DMS 273 treated with DMSO at 0.1 percent for 48 hours (cell line): ENCODE measurements around the gene TSPEAR.
"Not testable (repeated sequence)": the region's sequence is repeated elsewhere in the genome, so short reads cannot be mapped to it uniquely, and the experiment has no call there.

Source experiments
- DNase-seq: peaks from one replicate; lab custom pipeline; 2025; lab: John Stamatoyannopoulos, UW

TSPEAR gene

GRCh38 chr21:44603109-44603875, 108.1 kb downstream of the TSPEAR start:
- DNase-seq = no peak

- DNase-seq = no peak
Measured at GRCh38 chr21:44602463-44602850, 108.9 kb downstream of the TSPEAR start.

GRCh38 chr21:44601596-44602462, 109.5 kb downstream of the TSPEAR start:
- DNase-seq = no peak

- DNase-seq = peak; percentile 32
Measured at GRCh38 chr21:44601091-44601490, 110.3 kb downstream of the TSPEAR start.

- DNase-seq = not testable (repeated sequence)
Measured at GRCh38 chr21:44600118-44600978, 111.0 kb downstream of the TSPEAR start, which contains the start of gene KRTAP10-7. Gene KRTAP10-7 (plus strand): TSS chr21:44600597. CDS start chr21:44600622, 25 bp downstream.

GRCh38 chr21:44599264-44600029, 111.9 kb downstream of the TSPEAR start:
- no peak for DNase-seq

GRCh38 chr21:44598061-44598460, 113.3 kb downstream of the TSPEAR start:
- DNase-seq = no peak

GRCh38 chr21:44596068-44596725, 115.2 kb downstream of the TSPEAR start:
- no peak for DNase-seq

- DNase-seq = no peak
Measured at GRCh38 chr21:44595524-44595923, 115.8 kb downstream of the TSPEAR start.

GRCh38 chr21:44594406-44594916, 116.9 kb downstream of the TSPEAR start:
- DNase-seq = no peak

- no peak for DNase-seq
Measured at GRCh38 chr21:44593598-44594405, 117.6 kb downstream of the TSPEAR start.

GRCh38 chr21:44592446-44593311, 118.7 kb downstream of the TSPEAR start, which contains the start of gene KRTAP10-6:
Gene KRTAP10-6 (minus strand): TSS chr21:44592505. CDS start chr21:44592484, 21 bp downstream.
- no peak for DNase-seq

GRCh38 chr21:44591801-44592130, 119.6 kb downstream of the TSPEAR start:
- DNase-seq = peak; percentile 78

GRCh38 chr21:44590897-44591800, 120.2 kb downstream of the TSPEAR start:
- peak; percentile 84 for DNase-seq

GRCh38 chr21:44590311-44590721, 121.1 kb downstream of the TSPEAR start:
- no peak for DNase-seq

- no peak for DNase-seq
Measured at GRCh38 chr21:44589586-44590305, 121.6 kb downstream of the TSPEAR start.

- DNase-seq = no peak
Measured at GRCh38 chr21:44589094-44589493, 122.3 kb downstream of the TSPEAR start.
